T-helper 2 cell treated with Interferon-gamma antibody and Interleukin-4, amounts not matched to agents 5 μg/mL and 100 μg/mL, for 36 hours (primary cell): ENCODE results near the gene BHMT2.

ENCODE experiments used
- DNase-seq: peaks from one replicate; pipeline ENCODE4 v3.0.0; 2021; ENCODE audit warnings: low spot score
- H3K27ac Mint-ChIP-seq: one replicate; pipeline ENCODE4 v1.8.0; 2021; ENCODE audit warnings: mild to moderate bottlenecking, mixed read lengths
- H3K27me3 Mint-ChIP-seq: one replicate; pipeline ENCODE4 v1.8.0; 2021; ENCODE audit warnings: low read depth, mixed read lengths
- H3K36me3 Mint-ChIP-seq: one replicate; pipeline ENCODE4 v1.8.0; 2021; ENCODE audit warnings: low read depth, mixed read lengths
- H3K4me1 Mint-ChIP-seq: one replicate; pipeline ENCODE4 v1.8.0; 2021; ENCODE audit warnings: low read depth, mixed read lengths
- H3K4me3 Mint-ChIP-seq: one replicate; pipeline ENCODE4 v1.8.0; 2022; ENCODE audit warnings: mild to moderate bottlenecking, moderate library complexity, mixed read lengths
- H3K9me3 Mint-ChIP-seq: one replicate; pipeline ENCODE4 v1.8.0; 2021; ENCODE audit warnings: mixed read lengths

BHMT2 gene

DNA sequence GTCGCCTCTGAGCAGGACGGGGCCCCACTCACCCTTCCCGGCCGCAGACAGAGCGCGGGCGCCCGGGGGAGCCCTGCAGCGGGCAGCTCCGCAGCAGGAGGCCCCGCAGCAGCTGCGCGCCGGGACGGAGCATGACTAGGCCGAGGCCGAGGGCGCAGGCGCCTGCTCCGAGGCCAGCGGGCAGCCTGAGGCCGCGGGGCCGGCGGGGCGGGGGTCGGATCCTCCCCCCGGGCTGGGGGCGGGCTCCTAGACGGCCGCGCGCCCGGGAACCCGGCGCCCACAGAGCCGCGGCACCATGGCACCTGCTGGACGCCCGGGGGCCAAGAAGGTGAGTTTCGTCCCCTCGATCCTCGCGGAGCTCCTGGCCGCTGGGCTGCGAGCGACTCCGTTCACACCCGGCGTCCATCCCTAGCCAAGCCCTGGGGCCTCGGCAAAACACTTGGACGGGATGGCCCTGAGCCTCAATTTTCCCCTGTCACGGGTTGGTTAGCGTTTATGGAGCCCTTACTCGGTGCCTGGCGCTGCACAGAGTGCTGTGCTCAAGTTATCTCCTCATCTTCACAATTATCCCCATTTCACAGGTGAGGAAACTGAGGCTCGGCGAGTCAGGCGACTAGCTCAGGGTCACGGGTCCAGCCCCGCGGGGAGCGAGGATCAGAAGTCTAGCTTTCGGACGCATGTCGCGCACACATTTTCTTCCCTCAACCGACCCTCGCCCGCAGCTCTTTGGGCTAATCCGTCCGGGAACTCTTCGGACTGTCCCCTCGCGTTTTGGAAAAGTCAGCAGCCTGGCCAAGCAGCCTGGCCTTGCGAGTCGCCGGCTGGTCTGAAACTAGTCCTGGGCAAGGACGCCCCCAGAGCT is at the start of gene BHMT2, which contains the start of gene DMGDH:
BHMT2 (plus strand) TSS at position 280 of the 862 bp plus-strand sequence; CDS start at position 296, 16 bp downstream.
DMGDH (minus strand) TSS at position 187 of the 862 bp plus-strand sequence; CDS start at position 133, 54 bp downstream.
- H3K4me3 Mint-ChIP-seq = no peak within 1 kb of the TSS
- no peak for DNase-seq
- peaks cover 41% of the 10 kb centered on the region for H3K27me3 Mint-ChIP-seq
- H3K27ac Mint-ChIP-seq = no peak within 1 kb of the TSS
- no peaks in the 10 kb centered on the region for H3K9me3 Mint-ChIP-seq
- no peaks in the 10 kb centered on the region for H3K4me1 Mint-ChIP-seq
- H3K36me3 Mint-ChIP-seq = no peaks in the 10 kb centered on the region

DNA sequence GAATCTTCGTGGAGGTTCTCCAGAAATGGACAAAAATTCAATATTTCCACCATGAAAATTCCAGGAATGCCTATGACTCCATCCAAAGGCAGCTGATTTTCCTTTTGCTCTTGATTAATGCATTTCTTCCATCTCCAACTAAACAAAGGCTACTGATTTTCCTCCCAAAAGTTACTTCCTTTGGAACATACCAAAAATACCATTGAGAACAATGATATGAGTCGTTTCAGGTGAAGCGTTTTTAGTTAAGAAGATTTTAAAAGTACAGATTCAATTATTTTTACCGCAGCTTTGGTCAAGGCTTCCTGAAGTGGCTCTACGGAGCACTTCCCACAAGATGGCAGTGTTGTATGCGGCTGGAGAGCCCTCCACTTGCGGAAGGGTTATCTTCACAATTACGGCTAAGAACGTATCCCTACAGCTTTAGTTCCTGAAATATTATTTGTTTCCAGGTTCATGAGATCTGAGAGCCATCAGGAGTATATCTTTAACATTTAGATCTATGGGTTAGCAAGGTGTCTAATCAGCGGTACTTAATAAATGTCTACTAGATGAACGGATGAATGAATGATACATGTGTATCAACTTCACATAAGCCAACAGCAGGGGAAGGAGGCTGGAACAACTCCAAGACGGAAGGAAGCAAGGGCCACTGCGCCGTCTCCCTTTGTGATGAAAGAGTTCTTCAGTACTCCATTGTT is 48.6 kb upstream of the BHMT2 start:
- Mint-ChIP-seq H3K36me3 (no peaks in the 10 kb centered on the region), H3K4me1 (peaks cover 8% of the 10 kb centered on the region), H3K27ac (no peak overlapping the region), H3K9me3 (no peaks in the 10 kb centered on the region), H3K27me3 (peaks cover 70% of the 10 kb centered on the region), H3K4me3 (no peak overlapping the region)
- peak; percentile 15 for DNase-seq

DNA sequence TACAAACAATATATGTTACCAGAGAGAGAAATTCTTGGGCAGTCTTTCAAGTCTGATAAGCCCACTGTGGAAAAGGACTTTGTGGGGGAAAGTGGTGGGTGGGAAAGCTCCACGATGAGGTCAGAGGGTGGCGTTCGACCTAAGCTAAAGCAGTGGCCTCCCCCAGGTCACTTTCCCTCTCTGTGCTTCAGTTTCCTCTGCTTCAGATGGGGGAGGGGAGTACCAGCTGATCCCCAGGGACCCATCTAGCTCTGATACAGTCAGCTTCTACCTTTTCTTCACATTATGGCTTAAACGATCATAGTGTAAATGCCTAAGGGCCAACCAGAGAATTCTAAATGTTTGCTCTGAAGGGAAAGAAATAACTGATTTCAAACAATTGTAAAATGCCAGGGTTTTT is 47.8 kb upstream of the BHMT2 start:
- Mint-ChIP-seq H3K36me3 (no peaks in the 10 kb centered on the region), H3K4me3 (no peak overlapping the region), H3K4me1 (peaks cover 8% of the 10 kb centered on the region), H3K27ac (no peak overlapping the region), H3K9me3 (no peaks in the 10 kb centered on the region), H3K27me3 (peaks cover 66% of the 10 kb centered on the region)
- DNase-seq = no peak

- Mint-ChIP-seq H3K27me3 (peaks cover 66% of the 10 kb centered on the region), H3K27ac (no peak overlapping the region), H3K36me3 (no peaks in the 10 kb centered on the region), H3K9me3 (no peaks in the 10 kb centered on the region), H3K4me1 (peaks cover 8% of the 10 kb centered on the region), H3K4me3 (no peak overlapping the region)
- no peak for DNase-seq
These were observed 46.8 kb upstream of the BHMT2 start for GRCh38 chr5:79022771-79023170.

- Mint-ChIP-seq H3K9me3 (no peaks in the 10 kb centered on the region), H3K27ac (no peak overlapping the region), H3K4me1 (peaks cover 8% of the 10 kb centered on the region), H3K36me3 (no peaks in the 10 kb centered on the region), H3K4me3 (no peak overlapping the region), H3K27me3 (peaks cover 65% of the 10 kb centered on the region)
- DNase-seq = no peak
These were observed 46.2 kb upstream of the BHMT2 start for GRCh38 chr5:79023348-79023747.

DNA sequence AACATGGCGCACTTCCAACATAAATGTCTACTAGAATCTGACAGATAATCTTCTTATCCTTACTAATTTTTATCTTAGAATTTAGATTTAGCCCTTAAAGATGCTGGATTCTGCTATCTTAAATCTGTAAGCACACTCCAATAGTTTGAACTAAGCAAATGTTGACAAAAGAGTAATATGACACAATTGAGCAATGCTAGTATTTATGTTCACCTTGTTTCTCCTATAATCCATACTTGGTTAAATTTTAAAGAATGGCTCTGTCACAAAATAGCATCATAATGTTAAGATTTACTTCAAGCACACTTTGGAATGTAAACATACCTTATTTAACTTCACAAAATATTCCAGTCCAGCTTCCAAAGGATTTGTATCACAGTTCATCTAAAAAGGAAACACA is 45.6 kb upstream of the BHMT2 start:
- no peak overlapping the region for H3K4me3 Mint-ChIP-seq
- peaks cover 8% of the 10 kb centered on the region for H3K4me1 Mint-ChIP-seq
- no peaks in the 10 kb centered on the region for H3K36me3 Mint-ChIP-seq
- H3K27me3 Mint-ChIP-seq = peaks cover 65% of the 10 kb centered on the region
- no peak for DNase-seq
- H3K27ac Mint-ChIP-seq = no peak overlapping the region
- H3K9me3 Mint-ChIP-seq = no peaks in the 10 kb centered on the region

DNA sequence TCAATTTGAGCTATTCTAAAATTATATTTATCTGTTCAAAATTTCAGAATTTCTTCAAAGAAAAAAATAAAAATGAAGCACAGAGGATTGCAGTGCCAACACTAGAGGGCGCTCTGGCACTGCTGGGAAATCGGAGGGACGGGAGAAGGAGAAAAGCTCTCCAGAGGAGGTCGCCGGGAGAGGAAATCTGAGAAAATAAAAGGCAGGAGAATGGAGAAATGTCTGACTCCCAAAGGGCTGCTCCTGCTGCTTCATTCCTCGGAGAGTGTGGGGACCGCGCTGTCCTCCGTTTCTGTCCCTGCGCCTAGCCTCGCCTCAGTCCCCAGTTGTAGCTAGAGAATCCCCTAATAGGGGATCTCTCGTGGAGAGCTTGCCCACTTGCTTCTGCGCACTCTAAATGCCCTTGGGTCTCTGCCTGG is 44.5 kb upstream of the BHMT2 start:
- peak; percentile 14 for DNase-seq
- Mint-ChIP-seq H3K9me3 (no peaks in the 10 kb centered on the region), H3K27me3 (peaks cover 57% of the 10 kb centered on the region), H3K36me3 (no peaks in the 10 kb centered on the region), H3K4me3 (peak overlapping the region; percentile 40), H3K4me1 (peaks cover 8% of the 10 kb centered on the region), H3K27ac (no peak overlapping the region)

DNA sequence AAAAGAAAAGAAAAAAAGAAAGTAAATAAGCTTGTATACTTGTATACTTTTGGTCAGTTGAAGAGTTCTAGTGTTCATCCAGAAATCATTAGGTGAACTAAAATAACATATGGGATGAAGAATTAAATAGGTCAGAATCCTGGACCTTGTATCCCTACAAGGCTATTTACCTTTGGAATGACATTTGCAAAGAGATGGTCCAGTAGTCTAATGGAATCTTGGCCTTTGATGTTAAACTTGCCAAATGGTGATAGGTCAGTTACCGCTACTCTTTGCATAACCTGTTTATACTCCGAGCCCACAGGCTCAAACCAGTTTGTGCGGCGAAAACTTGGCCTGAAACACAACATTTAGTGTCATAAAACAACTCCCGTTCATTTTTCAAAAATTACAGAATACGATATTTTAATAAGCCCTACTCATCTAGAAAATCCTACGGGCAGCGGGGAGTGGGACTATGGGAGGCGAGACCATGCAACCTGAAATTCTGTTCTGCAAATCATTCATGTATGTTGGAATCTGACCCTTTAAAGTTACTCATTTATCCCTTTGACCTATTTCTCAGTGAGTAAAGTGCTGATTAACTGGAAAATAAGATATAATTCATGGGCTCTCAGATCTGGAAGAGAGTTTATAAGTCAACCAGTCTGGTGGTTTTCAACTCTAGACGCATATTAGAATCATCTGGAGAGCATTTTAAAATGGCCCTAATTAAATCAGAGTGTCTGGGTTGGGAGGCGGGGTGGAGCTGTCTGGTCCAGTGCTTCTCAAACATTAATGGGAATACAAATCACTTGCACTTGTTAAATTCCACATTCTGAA is 38.7 kb upstream of the BHMT2 start:
- H3K27me3 Mint-ChIP-seq = peaks cover 17% of the 10 kb centered on the region
- H3K27ac Mint-ChIP-seq = no peak overlapping the region
- H3K36me3 Mint-ChIP-seq = no peaks in the 10 kb centered on the region
- no peaks in the 10 kb centered on the region for H3K4me1 Mint-ChIP-seq
- DNase-seq = no peak
- H3K4me3 Mint-ChIP-seq = no peak overlapping the region
- no peaks in the 10 kb centered on the region for H3K9me3 Mint-ChIP-seq

DNA sequence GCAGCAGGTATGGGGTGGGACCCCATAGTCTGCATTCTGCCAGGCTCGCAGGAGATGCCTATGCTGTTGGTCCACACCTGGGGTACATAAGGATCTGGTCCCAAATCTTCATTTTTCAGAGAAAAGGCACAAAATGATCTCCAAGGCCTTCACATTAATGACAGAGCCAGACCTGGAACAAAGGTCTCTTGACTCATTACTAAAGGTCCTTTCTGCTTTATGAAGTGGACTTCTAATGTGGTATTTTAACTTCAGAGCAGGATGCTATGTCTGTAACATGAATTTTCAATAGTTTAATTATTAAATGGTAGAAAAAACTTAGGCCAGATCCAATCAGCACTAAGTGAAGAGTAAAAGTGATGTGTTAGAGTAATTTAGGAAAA is 38.1 kb upstream of the BHMT2 start:
- Mint-ChIP-seq H3K27ac (no peak overlapping the region), H3K4me1 (no peaks in the 10 kb centered on the region), H3K9me3 (no peaks in the 10 kb centered on the region), H3K27me3 (peaks cover 15% of the 10 kb centered on the region), H3K36me3 (no peaks in the 10 kb centered on the region), H3K4me3 (no peak overlapping the region)
- no peak for DNase-seq

- Mint-ChIP-seq H3K36me3 (no peaks in the 10 kb centered on the region), H3K4me3 (no peak overlapping the region), H3K27ac (no peak overlapping the region), H3K9me3 (no peaks in the 10 kb centered on the region), H3K27me3 (peaks cover 10% of the 10 kb centered on the region), H3K4me1 (no peaks in the 10 kb centered on the region)
- no peak for DNase-seq
These were observed 37.4 kb upstream of the BHMT2 start for GRCh38 chr5:79032031-79032695.

DNA sequence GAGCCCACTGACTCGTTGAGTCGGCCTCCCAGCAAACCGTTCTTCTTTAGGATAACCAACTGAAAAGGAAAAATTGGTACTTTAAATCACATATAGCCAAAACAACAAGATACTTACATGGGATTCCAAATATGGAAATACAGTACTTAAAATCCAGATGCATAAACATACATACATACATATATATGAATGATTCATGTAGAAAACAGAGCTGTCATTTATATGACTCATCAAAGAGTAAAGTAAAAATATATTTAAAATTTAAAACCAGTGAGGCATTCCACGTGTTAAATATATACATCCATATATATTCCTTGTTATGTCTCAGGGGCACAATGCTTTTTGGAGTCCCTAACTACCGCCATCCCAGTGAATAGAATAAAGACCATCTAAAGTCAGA is 36.8 kb upstream of the BHMT2 start:
- no peak for DNase-seq
- H3K27ac Mint-ChIP-seq = no peak overlapping the region
- peaks cover 6% of the 10 kb centered on the region for H3K27me3 Mint-ChIP-seq
- no peaks in the 10 kb centered on the region for H3K36me3 Mint-ChIP-seq
- no peaks in the 10 kb centered on the region for H3K9me3 Mint-ChIP-seq
- no peak overlapping the region for H3K4me3 Mint-ChIP-seq
- no peaks in the 10 kb centered on the region for H3K4me1 Mint-ChIP-seq

- H3K4me1 Mint-ChIP-seq = no peaks in the 10 kb centered on the region
- DNase-seq = no peak
These were observed 34.3 kb upstream of the BHMT2 start for GRCh38 chr5:79035237-79035636.

DNA sequence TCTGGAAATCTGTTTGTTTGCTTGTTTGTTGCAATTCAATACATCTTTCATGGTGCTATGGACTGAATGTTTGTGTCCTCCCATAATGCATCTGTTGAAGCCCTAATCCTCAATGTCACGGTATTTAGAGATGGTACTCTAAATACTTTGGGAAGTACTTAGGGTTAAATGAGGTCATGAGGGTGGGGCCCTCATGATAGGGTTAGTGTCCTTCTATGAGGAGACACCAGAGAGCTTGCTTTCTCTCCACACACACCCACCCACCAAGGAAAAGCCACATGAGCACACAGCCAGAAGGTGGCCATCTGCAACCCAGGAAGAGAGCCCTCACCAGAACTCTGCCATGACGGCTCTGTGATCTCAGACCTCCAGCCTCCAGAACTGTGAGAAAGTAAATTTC is 32.8 kb upstream of the BHMT2 start:
- Mint-ChIP-seq H3K9me3 (no peaks in the 10 kb centered on the region), H3K4me3 (no peak overlapping the region), H3K4me1 (no peaks in the 10 kb centered on the region), H3K27ac (no peak overlapping the region), H3K36me3 (no peaks in the 10 kb centered on the region), H3K27me3 (no peaks in the 10 kb centered on the region)
- no peak for DNase-seq

More at GRCh38 chr5:79035237-79035636, 34.3 kb upstream of the BHMT2 start:
- Mint-ChIP-seq H3K36me3 (no peaks in the 10 kb centered on the region), H3K27ac (no peak overlapping the region), H3K4me3 (no peak overlapping the region), H3K9me3 (no peaks in the 10 kb centered on the region), H3K27me3 (no peaks in the 10 kb centered on the region)
